ENCODE data around the gene MPPED2.

MPPED2 gene

DNA sequence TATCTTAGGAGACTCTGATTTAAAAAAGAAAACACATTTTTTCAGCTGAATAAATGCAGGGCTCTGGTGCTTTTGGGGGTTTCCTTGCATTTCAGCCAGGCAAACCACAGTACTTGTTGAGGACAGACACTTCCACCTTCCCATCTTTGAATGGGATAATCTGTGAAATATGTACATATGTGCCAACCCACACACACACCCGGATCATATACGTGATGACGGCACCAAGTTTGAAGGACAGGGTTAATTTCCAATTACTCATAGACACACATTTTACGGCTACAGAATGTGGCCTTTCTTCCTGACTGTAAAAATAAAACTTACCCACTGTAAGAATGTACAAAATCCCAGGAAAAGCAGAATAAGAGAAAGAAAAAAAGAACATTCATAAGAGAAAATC, 104.4 kb downstream of the MPPED2 start:
- DNase-seq: no peak

DNA sequence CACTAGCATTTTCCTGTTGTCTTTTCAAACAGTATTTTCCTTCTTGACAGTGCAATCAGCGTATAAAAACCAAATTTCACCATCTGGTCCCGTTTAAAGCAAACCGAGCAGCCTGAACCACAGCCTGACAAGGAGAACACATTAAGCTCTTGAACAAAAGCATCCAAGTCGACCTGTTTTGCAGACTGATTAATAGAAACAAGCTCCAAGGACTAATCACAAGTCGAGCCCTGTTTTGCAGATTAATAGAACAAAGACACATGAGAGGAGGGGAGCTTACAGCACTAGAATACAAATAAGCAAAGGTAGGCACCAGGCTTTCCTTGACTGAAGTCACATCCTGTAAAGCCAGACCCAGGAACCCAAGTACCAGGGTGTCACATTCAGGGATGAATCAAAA, 104.8 kb downstream of the MPPED2 start:
- DNase-seq: no peak

DNA sequence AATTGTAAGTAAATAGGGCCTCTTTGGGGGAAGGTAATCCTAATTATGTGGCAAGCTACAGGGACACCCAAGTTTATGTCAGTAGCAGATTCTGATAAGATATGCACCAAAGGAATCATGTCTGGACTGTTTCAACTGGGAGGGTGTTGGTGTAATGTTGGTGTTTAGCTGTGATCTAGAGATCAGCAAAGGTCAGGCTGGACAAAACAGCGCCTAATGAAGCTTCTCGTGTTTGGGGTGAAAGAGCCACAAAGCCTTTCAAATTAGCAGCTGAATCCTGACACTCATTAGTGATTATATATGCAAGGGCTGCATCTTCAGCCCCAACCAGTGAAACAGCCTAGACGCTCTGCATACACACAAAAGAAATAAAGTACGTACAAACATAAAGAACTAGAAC, 106.3 kb downstream of the MPPED2 start:
- DNase-seq: no peak

DNA sequence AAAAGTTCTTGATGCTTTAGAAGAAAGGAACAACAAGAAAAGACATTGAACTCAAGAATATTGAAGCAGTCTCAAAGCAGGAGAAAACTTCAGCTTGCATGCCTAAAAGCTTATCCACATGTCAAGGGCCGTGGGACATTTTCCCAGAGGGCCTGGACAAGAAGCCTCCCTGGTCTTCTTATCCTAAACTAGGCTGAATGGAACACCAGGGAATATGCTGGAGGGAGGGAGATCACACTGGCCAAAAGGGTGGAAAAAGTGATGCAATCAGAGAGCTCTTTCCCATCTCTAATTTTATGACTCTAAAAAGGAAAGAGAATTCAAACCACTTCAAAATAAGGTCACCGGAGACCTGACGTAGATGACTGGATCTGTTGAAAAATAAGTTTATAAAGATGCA, 107.2 kb downstream of the MPPED2 start:
- DNase-seq: no peak

DNA sequence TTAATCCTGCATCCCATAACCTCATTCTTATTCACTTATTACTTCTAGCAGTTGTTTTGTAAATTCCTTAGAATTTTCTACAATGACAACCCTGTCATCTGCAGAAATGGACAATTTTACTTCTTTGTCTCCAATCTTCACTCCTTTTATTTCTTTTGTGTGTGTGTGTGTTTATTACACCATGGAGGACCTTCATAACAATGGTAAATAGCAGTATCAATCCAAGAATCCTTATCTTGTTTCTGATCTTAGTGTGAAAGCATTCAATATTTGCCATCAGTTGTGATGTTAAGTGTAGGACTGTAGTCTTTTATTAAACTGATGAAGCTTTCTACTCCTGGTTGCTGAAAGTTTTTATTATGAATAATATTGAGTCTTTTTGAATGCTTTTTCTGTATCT, 109.1 kb downstream of the MPPED2 start:
- no peak for DNase-seq

DNA sequence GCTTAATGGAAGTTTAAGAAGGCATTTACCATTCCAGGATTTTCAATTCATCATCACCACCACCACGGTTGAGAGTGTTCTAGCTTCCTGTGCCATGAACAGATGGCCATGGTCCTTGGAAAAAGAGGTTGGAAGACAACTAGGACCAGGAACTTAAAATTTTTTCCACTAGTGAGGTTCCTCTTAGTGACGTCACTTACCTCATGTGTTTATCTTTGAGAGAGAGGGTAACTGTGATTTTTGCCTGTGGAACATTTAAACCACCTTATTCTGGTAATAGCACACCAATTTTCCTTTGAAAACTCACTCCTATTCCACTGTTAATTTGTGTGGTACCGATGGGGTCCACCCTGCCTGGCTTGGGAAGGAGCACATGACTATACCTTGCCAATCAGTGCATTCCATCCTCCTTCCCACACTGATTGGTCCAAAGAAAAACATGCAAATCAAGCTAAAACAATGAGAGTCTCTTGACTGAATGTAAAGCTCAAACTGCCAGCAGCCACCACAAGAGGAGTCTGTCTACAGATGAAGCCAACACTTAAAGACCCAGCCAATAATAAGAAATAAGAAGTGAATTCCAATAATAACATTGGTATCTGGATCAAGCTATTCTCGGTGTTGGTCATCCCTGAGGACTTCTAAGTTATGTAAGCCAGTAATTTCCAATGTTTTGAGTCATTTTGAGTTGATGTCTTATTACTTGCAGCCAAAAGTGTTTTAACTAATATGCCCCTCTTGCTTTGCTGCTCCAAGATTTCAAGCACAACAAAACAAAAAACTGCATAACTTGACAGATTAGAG, 111.8 kb downstream of the MPPED2 start:
- DNase-seq: no peak

DNA sequence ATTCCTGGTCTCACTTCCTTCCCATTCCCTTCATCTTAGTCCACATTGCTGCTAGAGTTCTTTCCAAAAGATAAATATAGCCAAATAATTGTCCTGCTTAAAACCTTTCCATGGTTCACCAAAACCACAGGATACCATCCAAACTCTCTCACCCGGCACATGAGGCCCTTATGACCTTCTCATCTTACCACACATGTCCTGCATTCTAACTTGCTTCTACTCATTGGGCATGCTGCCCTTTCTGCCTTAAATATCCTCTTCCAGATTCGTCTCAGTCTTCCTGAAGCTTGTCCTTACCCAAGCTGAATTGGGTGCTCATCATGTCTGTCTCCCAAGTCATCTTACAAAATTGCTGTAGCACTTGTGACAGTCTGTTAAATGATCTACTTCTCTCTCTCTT, 114.9 kb downstream of the MPPED2 start:
- DNase-seq: no peak

DNA sequence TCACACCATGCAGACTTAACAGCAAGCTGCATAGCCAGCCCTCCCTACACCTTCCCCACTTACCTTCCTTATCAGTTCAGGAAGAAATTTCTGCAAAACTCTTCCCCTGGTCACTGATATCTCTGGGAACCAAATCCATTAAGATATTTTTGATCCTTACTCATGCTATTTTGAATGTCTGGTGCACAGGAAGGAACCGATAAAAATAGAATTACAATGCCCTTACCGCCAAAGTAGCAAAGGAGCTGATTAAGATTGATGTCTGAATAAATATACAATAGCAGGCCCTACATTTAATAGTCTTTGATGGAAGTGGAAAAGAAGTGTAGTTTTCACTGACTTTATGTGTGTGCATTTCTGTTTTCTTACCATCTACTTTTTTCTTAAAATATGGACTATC, 117.3 kb downstream of the MPPED2 start:
- no peak for DNase-seq

DNA sequence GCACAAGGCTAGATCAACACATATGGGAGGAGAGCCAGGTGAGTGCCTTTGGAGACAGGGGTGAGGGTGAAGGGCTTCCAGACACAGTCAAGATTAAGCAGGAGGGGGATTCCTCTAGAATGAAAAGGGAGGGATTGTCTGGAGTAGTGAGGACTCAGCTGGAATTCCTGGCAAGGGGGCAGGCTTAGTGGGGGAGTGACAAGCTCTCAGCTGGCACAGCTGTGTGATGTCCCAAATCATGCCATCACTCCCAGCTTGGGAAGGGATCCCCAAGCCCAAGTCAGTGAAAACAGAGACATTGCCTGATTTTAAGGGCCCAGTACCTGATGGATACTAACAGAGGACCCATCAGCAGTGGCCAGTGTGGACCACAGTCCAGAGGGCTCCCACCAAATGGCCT, 119.0 kb downstream of the MPPED2 start:
- DNase-seq: no peak

DNA sequence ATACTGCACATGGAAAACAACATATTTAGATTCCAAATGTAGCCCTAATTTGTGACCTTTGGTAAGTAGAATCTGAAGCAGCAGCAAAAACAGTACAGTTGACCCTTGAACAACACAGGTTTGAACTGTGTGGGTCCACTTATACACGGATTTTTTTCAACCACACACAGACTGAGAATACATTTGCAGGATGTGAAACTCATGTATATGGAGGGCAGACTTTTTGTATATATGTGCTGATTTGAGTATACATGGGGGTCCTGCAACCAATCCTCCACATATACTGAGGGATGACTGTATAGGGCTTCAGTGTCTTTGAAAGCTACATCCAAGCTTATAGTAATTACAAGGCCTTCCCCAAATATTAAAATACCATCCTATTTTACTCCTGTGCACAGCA, 120.5 kb downstream of the MPPED2 start:
- DNase-seq: no peak

DNA sequence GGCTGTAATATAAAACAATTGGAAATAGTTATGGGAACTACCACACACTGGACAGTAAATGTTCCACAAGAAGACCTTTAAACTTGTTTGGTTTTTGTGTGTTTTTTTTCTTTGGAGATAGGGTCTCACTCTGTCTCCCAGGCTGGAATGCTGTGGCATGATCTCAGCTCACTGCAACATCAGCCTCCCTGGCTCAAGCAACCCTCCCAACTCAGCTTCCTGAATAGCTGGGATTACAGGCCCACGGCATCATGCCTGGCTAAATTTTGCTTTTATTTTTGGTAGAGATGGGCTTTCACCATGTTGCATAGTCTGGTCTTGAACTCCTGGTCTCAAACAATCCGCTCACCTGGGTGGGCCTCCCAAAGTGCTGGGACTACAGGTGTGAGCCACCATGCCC, 121.0 kb downstream of the MPPED2 start:
- DNase-seq: no peak

DNA sequence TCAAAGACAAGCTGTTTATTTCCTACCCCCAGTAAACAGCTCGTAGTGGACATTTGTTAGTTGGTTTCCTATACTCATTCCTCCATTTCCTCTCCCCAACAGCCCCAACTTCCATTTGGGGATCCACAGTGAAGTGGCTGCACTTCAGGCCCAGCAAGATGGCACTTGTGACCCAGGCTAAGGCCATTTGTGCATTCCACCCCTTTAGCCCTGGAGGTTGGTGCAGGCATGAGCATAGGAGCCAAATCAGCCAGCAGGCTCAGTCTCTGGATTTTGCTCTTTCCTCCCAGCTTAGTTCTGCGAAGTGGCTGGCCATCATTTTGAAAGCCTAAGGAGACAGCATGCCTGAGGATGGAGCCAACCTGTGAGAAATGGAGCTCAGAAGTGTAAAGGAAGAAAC, 122.9 kb downstream of the MPPED2 start:
- DNase-seq: no peak

DNA sequence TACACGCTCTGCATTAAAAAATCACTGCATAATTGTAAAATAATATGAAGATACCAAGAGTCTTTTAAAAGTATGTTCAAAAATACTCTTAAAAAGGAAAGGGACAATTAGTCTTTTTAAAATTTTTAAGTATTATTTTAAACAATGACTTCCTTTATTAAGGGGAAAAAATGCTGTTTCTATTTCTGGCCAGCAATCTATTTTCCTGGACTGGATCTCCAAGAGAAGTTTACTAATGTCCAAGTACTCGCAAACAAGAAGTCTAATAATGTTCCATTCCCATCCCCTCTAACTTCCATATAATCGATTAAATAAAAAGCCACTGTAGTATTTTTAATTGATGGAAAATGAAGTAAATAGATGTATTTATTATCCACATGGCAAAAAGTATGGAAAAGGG, 123.7 kb downstream of the MPPED2 start:
- DNase-seq: no peak

DNA sequence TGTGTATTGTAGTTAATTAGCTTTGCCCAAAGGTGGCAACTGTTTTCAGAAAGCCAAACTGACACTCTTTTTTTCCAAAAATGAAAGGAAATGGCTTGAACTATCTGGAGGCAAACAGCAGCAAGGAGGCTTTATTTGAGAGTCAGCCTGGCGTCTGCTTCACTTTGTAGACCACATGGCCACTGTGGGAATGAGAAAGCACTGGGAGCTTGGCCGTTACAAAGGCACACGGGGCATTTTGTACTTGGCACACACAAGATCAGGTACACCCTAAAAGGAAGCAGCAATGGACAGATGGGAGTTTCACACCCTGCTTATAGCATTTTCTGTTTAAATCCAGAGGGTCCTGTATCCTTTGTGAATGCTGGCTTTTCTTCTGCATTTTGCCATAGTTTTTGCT, 126.3 kb downstream of the MPPED2 start:
- no peak for DNase-seq

DNA sequence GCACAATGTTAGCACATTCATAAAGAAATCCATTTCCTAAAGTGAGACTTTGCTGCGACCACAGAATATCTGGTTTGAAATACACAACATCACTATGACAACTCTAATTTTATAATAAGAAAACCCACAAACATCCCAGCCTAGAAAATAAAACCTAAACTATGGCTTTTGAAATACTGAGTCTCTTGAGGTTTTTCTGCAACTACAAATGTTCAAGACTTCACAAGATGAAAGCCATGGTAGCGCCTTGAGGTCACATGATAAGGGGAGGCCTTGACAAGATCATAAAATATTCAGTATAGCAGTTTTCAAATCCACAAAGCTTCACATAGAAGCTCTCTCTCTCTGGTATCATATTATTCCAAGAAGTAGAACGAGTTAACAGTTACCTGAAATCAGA, 126.8 kb downstream of the MPPED2 start:
- no peak for DNase-seq

DNA sequence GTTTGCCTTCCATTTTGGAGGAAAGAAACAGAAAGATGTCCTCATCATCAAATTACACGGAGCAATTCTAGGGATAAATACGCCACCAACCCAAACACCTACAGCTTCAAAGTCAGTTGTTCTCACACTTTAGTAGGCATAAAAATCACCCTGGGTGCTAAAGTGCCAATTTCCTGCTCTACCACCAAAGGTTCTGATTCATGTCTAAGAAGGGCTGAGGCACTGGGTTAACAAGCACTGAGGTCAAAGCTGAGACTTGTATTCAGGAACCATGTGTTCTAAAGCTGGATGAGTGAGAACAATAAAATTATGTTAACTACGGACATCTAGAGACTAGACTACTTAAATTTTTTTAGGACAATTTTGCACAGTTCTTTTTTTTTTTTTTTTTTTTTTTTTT, 127.6 kb downstream of the MPPED2 start:
- no peak for DNase-seq

DNA sequence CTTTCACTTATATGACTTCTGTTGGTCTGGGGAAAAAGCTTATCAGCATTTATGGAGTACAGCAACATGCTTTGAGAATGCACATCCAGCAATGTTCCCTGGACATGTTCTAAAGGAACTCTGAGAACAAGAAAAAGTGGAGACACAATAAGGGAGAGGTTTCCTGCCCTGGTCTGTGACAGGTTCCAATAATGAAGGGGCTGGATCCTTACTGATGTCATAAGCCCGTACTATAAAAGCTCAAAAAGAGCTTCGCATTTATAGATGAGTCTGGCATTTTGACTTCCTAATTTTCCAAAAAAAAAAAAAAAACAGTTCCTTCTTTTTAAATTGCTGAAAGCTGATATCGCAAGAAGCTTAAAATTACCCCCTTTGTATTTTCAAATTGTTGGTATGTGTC, 129.1 kb downstream of the MPPED2 start:
- no peak for DNase-seq

DNA sequence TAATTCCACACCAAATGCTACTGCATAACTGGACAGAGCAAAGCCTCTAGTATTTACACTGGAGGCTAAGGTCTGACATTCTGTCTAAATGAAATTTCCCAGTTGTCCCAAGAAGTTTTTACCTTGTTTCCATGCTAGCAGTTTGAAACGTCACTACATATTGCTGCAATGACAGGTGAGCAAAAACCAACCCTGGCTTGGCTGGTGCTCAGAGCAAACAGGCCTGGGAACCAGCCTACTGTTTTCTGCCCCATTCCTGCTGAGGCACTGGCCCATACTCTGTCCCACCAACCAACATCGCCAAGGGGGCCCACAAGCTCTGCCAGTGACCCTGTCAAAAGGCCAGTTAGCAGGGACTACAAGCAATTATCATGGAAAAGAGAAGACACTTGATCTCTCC, 131.1 kb downstream of the MPPED2 start:
- DNase-seq: no peak

DNA sequence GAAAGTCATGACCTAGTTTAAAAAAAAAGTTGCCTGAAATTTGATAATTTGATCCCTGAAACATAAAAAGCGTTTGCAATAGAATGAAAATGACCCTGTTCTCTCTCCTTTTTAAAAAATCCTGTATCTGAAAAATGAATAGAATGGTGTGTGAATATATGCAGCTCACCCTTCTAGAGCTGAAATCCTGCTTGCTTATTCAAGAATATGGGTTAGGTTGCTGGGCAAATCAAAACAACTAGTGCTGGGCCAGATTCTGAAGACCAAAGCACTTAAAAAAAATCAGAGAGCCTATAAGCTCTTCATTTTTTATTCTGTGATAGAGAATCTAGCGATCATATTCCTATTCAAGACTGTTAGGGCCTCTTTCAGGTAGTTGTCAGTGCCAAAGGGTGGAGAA, 131.6 kb downstream of the MPPED2 start:
- no peak for DNase-seq

DNA sequence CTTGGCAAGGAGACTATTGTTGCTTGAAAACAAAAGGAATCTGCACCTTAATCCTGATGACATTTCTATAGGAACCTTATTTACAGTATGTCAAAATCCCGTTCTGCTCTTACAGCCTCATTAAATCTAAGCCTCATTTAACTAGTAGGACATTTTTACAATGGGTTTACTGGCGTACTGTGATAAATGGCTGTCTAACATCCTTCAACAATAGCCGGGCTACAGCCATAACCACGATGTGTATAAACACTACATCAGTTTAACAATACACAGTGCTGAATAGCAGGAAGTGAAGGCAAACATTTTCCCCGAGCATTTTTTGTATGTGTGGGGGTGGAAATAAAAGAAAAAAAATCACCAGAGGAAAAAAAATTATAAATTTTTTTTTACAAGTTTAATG, 132.0 kb downstream of the MPPED2 start:
- DNase-seq: no peak

DNA sequence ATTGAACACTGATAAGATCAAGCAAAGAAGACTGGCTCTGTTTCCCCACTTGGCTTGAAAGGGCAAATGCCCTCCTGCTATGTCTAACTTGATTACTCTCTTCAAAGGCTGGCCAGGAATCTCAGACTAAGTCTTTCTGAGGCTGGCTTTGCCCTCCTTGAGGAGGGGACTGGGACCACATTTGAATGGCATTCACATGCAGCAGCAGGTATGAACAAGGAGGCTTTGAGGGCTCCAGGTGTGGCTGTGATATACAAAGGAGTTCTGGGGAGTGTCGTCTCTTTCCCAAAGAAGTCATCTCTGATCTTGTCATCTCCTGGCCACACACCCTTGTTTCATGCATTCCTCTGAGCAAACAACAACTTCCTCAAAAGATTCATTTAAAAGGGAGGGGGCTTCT, 132.4 kb downstream of the MPPED2 start:
- no peak for DNase-seq

DNA sequence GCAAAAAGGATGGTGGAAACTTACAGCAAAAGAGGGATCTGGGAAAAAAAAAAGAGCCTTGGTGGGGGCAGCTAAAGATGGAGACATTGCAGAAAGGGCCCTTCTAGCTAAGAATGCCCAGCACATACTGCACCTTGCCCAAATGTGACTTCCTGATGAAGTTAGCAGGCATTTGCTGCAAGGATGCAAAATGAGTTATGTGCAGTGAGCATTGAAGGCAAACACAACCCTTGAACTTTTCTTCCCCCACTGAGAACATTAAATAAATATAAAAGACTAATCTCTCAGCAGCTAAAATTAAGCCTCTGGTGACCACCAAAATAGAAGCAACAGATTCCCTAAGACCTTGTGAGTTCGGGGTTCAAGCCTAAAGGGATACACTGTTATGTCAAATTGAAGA, 133.3 kb downstream of the MPPED2 start:
- DNase-seq: no peak

DNA sequence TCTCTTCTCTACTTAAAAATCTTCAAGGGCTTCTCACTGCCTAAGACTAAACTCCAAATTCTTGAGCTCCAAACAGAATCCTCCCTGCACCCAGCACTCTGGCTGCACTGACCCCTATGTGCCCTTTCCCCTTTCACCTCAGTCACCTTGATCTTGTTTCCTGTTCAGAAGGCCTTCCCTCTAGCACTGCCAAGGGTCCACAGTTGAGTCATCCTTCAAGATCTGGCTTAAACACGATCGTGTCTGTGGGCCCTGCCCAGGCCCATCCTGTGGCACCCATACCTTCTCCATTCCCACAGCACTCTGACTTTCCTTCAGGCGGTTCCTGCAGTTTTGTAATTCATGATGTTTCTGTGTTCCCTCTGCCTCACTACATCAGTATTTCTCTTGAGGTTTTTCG, 134.0 kb downstream of the MPPED2 start:
- no peak for DNase-seq

DNA sequence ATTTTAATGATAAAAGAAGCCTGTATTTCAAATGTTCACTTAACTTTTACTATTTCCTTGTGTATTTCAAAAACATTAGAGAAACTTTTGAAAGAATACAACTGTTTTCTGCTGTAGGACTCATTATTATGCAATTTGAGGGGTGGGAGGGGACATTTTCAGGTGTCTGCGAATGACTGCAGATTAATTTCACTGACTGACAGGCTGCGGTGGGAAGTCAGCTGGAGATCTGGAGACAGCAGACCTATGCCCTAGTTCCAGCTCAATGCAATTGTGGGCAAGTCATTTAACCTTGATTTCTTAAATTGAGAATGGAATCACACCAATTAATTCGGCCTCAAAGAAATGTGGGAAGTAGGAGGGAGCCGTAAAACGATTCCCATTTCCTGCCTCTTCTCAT, 134.5 kb downstream of the MPPED2 start:
- DNase-seq: no peak

DNA sequence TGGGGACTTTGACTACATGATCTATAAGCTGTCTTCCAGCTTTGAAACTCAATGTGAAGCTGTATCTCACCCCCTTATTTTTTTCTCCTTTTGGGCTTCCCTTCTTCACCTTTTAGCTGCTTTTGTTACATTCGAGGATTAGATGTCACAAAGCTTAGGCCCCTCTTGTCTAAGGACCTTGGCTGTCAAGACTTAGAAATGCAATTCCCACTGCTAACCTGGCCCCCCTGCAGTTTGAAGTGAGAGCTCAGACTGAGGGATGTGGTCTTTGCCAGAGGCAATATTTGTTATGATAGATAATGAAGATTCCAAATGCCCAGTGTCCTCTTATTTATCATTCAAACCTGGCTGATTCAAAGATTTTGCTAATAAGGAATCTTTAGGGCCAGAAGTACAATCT, 135.0 kb downstream of the MPPED2 start:
- DNase-seq: no peak
